Measurements from ENCODE around the gene STAT2.

DNA sequence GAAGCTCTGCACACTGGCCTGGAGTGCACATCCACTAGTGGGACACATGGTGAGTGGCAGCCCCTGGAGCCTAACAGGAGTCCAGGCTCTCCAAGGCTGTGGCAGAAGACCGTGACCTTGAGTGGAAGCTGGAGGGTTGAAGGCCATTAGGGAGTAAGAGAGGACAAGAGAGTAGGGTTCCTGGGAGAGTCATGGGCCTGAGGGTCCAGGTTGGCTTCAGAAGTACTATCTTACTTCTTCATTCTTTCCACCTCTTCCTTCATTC, 20.8 kb downstream of the STAT2 start:
- TF ChIP-seq, protein P1, sequence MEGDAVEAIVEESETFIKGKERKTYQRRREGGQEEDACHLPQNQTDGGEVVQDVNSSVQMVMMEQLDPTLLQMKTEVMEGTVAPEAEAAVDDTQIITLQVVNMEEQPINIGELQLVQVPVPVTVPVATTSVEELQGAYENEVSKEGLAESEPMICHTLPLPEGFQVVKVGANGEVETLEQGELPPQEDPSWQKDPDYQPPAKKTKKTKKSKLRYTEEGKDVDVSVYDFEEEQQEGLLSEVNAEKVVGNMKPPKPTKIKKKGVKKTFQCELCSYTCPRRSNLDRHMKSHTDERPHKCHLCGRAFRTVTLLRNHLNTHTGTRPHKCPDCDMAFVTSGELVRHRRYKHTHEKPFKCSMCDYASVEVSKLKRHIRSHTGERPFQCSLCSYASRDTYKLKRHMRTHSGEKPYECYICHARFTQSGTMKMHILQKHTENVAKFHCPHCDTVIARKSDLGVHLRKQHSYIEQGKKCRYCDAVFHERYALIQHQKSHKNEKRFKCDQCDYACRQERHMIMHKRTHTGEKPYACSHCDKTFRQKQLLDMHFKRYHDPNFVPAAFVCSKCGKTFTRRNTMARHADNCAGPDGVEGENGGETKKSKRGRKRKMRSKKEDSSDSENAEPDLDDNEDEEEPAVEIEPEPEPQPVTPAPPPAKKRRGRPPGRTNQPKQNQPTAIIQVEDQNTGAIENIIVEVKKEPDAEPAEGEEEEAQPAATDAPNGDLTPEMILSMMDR (IDR thresholded peaks at IDR 0.05): no peak
- TF ChIP-seq SIN3A (IDR thresholded peaks at IDR 0.05; ENCODE audit: borderline replicate concordance, insufficient read depth, low read depth, low read length) (no peak), POLR2AphosphoS5 (IDR thresholded peaks at IDR 0.05; ENCODE audit: low read depth, low read length) (no peak), REST (IDR thresholded peaks at IDR 0.05; ENCODE audit: insufficient read depth in 1 of 2, low read depth in 2 of 2, low read length in 1 of 2) (no peak), TCF7L2 (IDR thresholded peaks at IDR 0.05; ENCODE audit: low read depth, low read length) (no peak)
